Tibial nerve (tissue), 4 donors: Measurements from ENCODE around the gene SDK1.

Source experiments
- EP300 ChIP-seq, 2 donors: sonication (generic); formaldehyde crosslinking; IDR thresholded peaks; one replicate each; pipeline ENCODE4 v1.6.1; 2017; ENCODE audit warnings: antibody characterized with exemption in 2 of 2, mild to moderate bottlenecking in 1 of 2
- POLR2A ChIP-seq, 2 donors: fragments of 450-650 bp; IDR thresholded peaks; one replicate each; pipeline ENCODE4 v1.6.1; 2017; ENCODE audit warnings: antibody characterized with exemption in 2 of 2, mild to moderate bottlenecking in 2 of 2, moderate library complexity in 2 of 2
- TF ChIP-seq, protein P1 (sequence below), 5 experiments: fragments of 200-600 bp in 3 of 5; fragments of 450-650 bp in 2 of 5; sonication (generic) in 3 of 5; IDR thresholded peaks; one replicate each; pipeline ENCODE4 v1.5.1; 2016 to 2019; ENCODE audit warnings: antibody characterized with exemption in 5 of 5, mild to moderate bottlenecking in 3 of 5, moderate library complexity in 2 of 5

- TF ChIP-seq, protein P1, sequence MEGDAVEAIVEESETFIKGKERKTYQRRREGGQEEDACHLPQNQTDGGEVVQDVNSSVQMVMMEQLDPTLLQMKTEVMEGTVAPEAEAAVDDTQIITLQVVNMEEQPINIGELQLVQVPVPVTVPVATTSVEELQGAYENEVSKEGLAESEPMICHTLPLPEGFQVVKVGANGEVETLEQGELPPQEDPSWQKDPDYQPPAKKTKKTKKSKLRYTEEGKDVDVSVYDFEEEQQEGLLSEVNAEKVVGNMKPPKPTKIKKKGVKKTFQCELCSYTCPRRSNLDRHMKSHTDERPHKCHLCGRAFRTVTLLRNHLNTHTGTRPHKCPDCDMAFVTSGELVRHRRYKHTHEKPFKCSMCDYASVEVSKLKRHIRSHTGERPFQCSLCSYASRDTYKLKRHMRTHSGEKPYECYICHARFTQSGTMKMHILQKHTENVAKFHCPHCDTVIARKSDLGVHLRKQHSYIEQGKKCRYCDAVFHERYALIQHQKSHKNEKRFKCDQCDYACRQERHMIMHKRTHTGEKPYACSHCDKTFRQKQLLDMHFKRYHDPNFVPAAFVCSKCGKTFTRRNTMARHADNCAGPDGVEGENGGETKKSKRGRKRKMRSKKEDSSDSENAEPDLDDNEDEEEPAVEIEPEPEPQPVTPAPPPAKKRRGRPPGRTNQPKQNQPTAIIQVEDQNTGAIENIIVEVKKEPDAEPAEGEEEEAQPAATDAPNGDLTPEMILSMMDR (IDR thresholded peaks at IDR 0.05), result no peak
- no peak for TF ChIP-seq EP300 (IDR thresholded peaks at IDR 0.05)
- no peak for TF ChIP-seq POLR2A (IDR thresholded peaks at IDR 0.05)
These were observed 843.2 kb downstream of the SDK1 start for GRCh38 chr7:4144172-4144701.
